Measurements from ENCODE around the gene C22orf23.

C22orf23 gene

DNA sequence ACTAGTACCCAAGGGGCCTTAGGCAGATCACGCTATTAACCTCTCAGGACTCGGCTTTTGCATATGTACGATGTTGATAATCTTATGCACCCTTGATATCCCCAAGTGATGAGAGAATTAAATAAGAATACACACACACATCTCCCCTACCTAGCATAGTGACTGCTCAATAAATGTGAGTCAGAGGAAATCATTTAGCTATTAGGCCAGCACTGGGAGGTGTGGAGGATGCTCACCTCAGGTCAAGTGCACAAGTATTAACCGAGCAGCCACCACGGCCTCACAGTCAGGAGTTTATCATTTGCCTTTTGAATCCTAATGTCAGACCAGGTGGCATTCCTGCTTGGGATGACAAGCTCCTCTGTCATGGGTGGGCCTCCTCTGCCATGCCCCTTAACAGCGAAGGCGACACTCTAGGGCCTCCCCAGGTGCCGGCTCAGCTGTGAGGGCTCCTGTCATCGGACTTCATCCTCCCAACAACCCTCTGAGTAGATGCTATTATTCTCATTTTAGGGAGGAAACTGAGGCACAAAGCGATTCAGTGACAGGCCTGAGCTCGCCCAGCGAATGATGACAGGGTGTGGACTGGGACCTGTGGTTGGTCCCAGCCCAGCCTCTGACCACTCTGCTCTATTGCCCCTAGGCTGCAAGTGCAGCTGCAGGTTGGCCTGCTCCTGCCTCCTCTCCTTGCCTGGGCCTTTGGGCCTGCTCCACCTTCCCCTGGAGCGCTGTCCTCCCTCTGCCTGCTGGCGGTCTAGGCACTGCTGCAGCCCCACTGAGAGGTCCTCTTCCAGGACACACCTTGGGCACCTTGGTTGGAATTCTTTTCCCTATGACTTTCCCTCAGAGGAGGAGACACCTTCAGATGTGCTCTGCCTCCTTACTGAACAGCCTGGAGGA lies 36.0 kb upstream of the C22orf23 start:
- TF ChIP-seq, protein P1, sequence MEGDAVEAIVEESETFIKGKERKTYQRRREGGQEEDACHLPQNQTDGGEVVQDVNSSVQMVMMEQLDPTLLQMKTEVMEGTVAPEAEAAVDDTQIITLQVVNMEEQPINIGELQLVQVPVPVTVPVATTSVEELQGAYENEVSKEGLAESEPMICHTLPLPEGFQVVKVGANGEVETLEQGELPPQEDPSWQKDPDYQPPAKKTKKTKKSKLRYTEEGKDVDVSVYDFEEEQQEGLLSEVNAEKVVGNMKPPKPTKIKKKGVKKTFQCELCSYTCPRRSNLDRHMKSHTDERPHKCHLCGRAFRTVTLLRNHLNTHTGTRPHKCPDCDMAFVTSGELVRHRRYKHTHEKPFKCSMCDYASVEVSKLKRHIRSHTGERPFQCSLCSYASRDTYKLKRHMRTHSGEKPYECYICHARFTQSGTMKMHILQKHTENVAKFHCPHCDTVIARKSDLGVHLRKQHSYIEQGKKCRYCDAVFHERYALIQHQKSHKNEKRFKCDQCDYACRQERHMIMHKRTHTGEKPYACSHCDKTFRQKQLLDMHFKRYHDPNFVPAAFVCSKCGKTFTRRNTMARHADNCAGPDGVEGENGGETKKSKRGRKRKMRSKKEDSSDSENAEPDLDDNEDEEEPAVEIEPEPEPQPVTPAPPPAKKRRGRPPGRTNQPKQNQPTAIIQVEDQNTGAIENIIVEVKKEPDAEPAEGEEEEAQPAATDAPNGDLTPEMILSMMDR (conservative IDR thresholded peaks at IDR 0.05; ENCODE audit: low read depth, low read length), result no peak
- H3K4me3 ChIP-seq (ENCODE audit: low read depth, low read length), result no peak overlapping the region
- no peak for DNase-seq (ENCODE audit: low read depth)

DNA sequence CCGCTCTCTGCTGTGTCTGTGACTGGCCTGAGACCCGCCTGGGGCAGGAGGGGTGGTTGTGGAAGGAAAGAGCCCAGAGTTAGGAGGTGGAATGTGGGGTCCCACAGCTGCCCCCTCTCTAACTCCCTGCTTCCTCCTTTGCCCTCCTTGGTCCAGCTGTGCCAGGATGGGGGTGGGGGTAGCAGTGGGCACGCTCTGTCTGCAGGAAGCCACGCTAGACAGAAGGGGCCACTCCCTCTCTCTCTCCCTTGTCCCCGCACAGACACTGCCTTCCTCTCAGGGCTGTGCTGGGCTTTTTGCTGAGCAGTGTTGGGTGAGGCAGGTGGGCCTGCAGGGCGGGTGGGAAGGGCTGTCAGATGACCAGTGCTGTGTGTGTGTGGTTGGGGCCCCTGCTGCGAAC lies 33.0 kb upstream of the C22orf23 start:
- DNase-seq (ENCODE audit: low read depth), result no peak
- TF ChIP-seq, protein P1 (conservative IDR thresholded peaks at IDR 0.05; ENCODE audit: low read depth, low read length), result no peak

GRCh38 chr22:37985751-37986281 lies 32.4 kb upstream of the C22orf23 start:
- no peak overlapping the region for H3K4me3 ChIP-seq (ENCODE audit: low read depth, low read length)
- TF ChIP-seq, protein P1 (conservative IDR thresholded peaks at IDR 0.05; ENCODE audit: low read depth, low read length), result no peak
- DNase-seq (ENCODE audit: low read depth), result no peak

More for the DNA sequence above, 33.0 kb upstream of the C22orf23 start:
- no peak overlapping the region for H3K4me3 ChIP-seq (ENCODE audit: low read depth, low read length)

DNA sequence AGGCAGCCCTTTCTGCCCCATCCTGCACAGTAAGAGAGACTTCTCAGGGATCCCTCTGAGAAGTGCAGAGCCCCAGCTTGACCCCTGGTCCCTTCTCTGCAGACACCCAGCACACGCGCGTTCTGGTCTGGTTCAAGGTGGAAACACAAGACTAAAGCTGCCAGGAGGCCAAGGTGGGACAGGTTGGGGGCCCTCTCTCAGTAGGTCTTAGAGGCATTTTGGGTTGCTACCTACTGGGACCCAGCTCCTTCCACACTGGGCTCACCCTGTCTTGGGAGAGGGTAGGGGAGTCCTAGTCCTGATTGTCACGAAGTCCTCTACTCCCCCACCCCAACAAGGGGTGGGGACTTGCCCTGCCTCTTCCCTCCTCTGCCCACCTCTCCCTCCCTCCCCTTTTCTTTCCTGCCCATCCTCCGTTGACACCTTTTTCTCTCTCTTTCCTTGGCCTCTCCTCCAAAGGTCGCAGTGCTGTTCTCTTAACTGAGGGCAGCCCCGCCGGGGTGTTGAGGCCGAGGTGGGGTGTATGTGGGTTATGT lies 31.7 kb upstream of the C22orf23 start:
- TF ChIP-seq, protein P1 (conservative IDR thresholded peaks at IDR 0.05; ENCODE audit: low read depth, low read length), result no peak
- H3K4me3 ChIP-seq (ENCODE audit: low read depth, low read length), result no peak overlapping the region
- no peak for DNase-seq (ENCODE audit: low read depth)

- no peak within 1 kb of the TSS for H3K4me3 ChIP-seq (ENCODE audit: low read depth, low read length)
- TF ChIP-seq, protein P1 (conservative IDR thresholded peaks at IDR 0.05; ENCODE audit: low read depth, low read length), result no peak
- no peak for DNase-seq (ENCODE audit: low read depth)
These were observed 30.7 kb upstream of the C22orf23 start, which contains the start of gene SOX10 for GRCh38 chr22:37983860-37984791. Gene SOX10, minus strand, starts transcription at chr22:37984555. Its CDS starts 771 bp downstream, at chr22:37983784.

Measured in choroid plexus epithelial cell (primary cell).